Measurements from ENCODE around the gene TGFBI. TPM values are rescaled to one million over a fixed set of nuclear protein-coding genes. Genes with fewer than 3 reads are reported as not detected.

The TGFBI gene
- total and polyA plus RNA-seq, 9 of the 15 experiments (the other 6 are each of a cell fraction or from before 2014, with no cell fraction given), result 0.05 to 0.62 (median 0.08) TPM; not detected in 6

DNA sequence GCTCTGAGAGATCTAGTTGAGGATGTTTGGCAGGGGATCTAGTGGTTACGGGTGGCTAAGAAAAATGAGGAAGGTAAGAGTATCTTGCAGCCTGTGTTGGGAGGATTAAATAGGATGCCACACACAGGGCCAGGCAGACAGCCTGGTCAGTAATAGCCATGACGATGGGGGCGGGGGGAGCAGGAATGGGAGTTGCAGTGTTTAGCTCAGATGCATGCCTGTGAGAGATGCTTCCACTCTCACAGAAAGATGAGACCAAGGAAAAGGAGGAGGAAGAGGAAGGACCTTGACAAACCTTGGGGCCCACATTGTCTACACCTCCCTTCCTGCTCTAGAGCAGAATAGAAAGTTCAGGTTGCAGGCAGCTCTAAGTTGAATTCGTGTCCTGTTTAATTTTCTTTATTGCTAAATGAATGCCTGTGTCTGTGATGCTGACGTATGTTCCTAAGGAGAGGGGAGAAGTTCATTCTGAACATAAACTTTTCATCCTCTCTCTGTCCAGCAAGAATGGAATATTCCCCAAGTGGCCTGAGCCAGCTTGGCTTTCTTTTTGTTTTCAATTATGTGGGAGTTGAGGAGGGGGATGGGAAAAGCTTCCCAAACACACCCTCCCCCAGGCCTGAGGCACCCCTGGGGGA is 28.7 kb downstream of the TGFBI start (continued):
- TF ChIP-seq KDM2B (CRISPR knock-in tag; IDR thresholded peaks at IDR 0.05), result no peak

DNA sequence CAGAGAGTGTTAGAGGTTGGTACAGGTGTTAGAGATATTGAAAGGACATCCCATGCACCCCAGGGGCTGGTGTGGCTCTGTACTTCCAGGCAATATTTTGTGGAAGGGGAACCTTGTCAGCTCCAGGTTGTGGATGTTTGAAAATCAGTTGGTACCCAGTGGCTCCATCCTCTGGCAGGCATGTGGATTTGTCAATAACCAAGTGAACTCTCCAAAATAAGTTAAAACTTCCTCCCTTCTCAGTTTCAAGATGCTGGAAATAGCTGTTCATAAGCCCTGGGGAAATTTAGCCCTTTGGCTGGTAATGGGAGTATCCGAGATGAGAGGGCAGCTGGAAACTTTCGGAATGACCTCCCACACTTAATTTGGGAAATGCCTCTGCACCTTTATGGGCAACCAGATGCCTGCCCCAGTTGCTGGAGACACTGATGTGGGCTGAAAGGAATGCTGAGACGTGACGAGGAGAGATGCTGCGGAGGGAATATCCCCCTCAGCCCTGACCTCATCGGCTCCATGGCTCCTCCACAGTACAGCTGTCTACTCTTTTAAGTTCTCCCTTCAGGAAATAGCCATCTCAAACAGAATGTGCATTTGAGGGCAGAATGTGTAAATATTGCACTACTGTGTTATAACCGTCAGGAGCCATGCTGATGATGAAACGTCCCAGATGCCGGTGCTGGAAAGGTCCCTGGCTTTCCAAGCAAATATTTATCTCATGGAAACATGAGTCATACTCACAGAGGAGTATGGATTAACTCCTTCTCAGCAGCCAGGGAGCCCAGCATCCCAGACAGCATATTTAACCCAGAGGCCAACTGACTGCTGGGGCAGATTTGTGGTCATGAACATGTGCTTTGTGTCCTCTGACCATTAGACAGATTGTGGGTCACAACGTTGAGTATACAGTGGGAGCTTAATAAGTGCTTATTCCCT is 29.5 kb downstream of the TGFBI start:
- DNase-seq (ENCODE audit: extremely low read depth in 1 of 4, low spot score in 3 of 4) (no peak), FAIRE-seq (no peak), ATAC-seq (no peak)
- H3K9me3 ChIP-seq (replicated peaks; ENCODE audit: control insufficient read depth, insufficient read depth, low read depth, low read length), result no peaks in the 10 kb centered on the region
- H4K20me1 ChIP-seq (replicated peaks; ENCODE audit: control insufficient read depth, insufficient read depth, low read length), result no peaks in the 10 kb centered on the region; the same call in none of the 2 replicates
- intact Hi-C loops (cut with micrococcal nuclease), result no loop called here
- H3K4me2 ChIP-seq (ENCODE audit: insufficient read depth, low read length), result no peak overlapping the region
- POLR2A ChIA-PET, result interaction anchor here (0.6 kb wide), 1 partner anchor 151 kb away, joined by 3 read pairs; no protein-coding TSS in a partner anchor
- H3K27ac ChIP-seq (ENCODE audit: extremely low read depth, low read depth, low read length), result no peak overlapping the region
- no peaks in the 10 kb centered on the region for H3K9me1 ChIP-seq (ENCODE audit: control insufficient read depth, insufficient read depth, low read length)
- WGBS (ENCODE audit: insufficient coverage, low coverage, missing lambda C conversion rate), result 2% methylated on average over 10 of the region's 10 CpGs
- in situ Hi-C loops (cut with MboI), result no loop called here
- H3K4me3 ChIP-seq, result no peak overlapping the region
- peaks cover 0 to 1% of the 10 kb centered on the region in 2 experiments; a peak in 3 of 5 replicates for H3K4me1 ChIP-seq (replicated peaks in 1 of 2; ENCODE audit: control insufficient read depth in 2 of 2, insufficient read depth in 2 of 2, low read length in 2 of 2)
- CTCF ChIA-PET (ENCODE audit: low intra/inter-chr PET ratio), result interaction anchor here (0.5 kb wide), 1 partner anchor 79 kb away, joined by 5 read pairs; no protein-coding TSS in a partner anchor
- H2AFZ ChIP-seq (ENCODE audit: low read depth, low read length), result no peak overlapping the region
- no TSS peak for BruUV-seq (replicated peaks)
- no peak overlapping the region for H3K9ac ChIP-seq (ENCODE audit: insufficient read depth in 1 of 2, low read depth in 2 of 2, low read length in 2 of 2)
- peaks cover 14 to 58% of the 10 kb centered on the region in 2 experiments; a peak in 4 of 5 replicates for H3K27me3 ChIP-seq (ENCODE audit: control insufficient read depth in 2 of 2, insufficient read depth in 2 of 2, low read length in 2 of 2)
- H3K36me3 ChIP-seq (ENCODE audit: control insufficient read depth, insufficient read depth, low read length), result no peaks in the 10 kb centered on the region
- no peaks in the 10 kb centered on the region for H3K79me2 ChIP-seq (ENCODE audit: control insufficient read depth, insufficient read depth, low read length)
- no peak for TF ChIP-seq POLR3A (IDR thresholded peaks at IDR 0.05; ENCODE audit: borderline replicate concordance, extremely low read depth, insufficient read depth, insufficient read length)
- no peak for TF ChIP-seq EWSR1 (IDR thresholded peaks at IDR 0.05; ENCODE audit: borderline replicate concordance, low read depth, partially characterized antibody)
- TF ChIP-seq, protein P1, sequence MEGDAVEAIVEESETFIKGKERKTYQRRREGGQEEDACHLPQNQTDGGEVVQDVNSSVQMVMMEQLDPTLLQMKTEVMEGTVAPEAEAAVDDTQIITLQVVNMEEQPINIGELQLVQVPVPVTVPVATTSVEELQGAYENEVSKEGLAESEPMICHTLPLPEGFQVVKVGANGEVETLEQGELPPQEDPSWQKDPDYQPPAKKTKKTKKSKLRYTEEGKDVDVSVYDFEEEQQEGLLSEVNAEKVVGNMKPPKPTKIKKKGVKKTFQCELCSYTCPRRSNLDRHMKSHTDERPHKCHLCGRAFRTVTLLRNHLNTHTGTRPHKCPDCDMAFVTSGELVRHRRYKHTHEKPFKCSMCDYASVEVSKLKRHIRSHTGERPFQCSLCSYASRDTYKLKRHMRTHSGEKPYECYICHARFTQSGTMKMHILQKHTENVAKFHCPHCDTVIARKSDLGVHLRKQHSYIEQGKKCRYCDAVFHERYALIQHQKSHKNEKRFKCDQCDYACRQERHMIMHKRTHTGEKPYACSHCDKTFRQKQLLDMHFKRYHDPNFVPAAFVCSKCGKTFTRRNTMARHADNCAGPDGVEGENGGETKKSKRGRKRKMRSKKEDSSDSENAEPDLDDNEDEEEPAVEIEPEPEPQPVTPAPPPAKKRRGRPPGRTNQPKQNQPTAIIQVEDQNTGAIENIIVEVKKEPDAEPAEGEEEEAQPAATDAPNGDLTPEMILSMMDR (IDR thresholded peaks at IDR 0.05 in 2 of 3, conservative IDR thresholded peaks at IDR 0.05 in 1 of 3; ENCODE audit: insufficient read depth in 2 of 3, low read depth in 1 of 3, low read length in 3 of 3), result peak in 2 of 3 experiments; percentile 11 to 30; a peak in 2 of 6 replicates
- TF ChIP-seq SREBF2 (CRISPR knock-in tag; IDR thresholded peaks at IDR 0.05), result no peak
- TF ChIP-seq, protein P2, sequence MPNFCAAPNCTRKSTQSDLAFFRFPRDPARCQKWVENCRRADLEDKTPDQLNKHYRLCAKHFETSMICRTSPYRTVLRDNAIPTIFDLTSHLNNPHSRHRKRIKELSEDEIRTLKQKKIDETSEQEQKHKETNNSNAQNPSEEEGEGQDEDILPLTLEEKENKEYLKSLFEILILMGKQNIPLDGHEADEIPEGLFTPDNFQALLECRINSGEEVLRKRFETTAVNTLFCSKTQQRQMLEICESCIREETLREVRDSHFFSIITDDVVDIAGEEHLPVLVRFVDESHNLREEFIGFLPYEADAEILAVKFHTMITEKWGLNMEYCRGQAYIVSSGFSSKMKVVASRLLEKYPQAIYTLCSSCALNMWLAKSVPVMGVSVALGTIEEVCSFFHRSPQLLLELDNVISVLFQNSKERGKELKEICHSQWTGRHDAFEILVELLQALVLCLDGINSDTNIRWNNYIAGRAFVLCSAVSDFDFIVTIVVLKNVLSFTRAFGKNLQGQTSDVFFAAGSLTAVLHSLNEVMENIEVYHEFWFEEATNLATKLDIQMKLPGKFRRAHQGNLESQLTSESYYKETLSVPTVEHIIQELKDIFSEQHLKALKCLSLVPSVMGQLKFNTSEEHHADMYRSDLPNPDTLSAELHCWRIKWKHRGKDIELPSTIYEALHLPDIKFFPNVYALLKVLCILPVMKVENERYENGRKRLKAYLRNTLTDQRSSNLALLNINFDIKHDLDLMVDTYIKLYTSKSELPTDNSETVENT (CRISPR knock-in tag; IDR thresholded peaks at IDR 0.05), result no peak
- TF ChIP-seq CEBPG (CRISPR knock-in tag; IDR thresholded peaks at IDR 0.05), result no peak
- TF ChIP-seq CEBPG (tag; conservative IDR thresholded peaks at IDR 0.05 in 1 of 2, IDR thresholded peaks at IDR 0.05 in 1 of 2), result peak in 1 of 2 experiments; percentile 67; a peak in 2 of 4 replicates
- TF ChIP-seq POLR2G (IDR thresholded peaks at IDR 0.05; ENCODE audit: low read depth, low read length), result no peak
- TF ChIP-seq, protein P3, sequence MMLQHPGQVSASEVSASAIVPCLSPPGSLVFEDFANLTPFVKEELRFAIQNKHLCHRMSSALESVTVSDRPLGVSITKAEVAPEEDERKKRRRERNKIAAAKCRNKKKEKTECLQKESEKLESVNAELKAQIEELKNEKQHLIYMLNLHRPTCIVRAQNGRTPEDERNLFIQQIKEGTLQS (IDR thresholded peaks at IDR 0.05), result peak; percentile 34; the same call in 1 of the 2 replicates
- TF ChIP-seq, protein P3 (CRISPR knock-in tag; conservative IDR thresholded peaks at IDR 0.05), result no peak
- TF ChIP-seq KLF6 (CRISPR knock-in tag; IDR thresholded peaks at IDR 0.05; ENCODE audit: borderline replicate concordance), result no peak
